Type B pancreatic cell (in vitro differentiated cells): ENCODE results near the gene BNIP3. TPM values are rescaled to one million over a fixed set of nuclear protein-coding genes. Genes with fewer than 3 reads are reported as not detected.

Experiments used
- DNase-seq: peaks from one replicate; pipeline ENCODE4 v3.0.0; 2021; ENCODE audit warnings: mixed read lengths; ENCODE audit not compliant: unreplicated experiment; ENCODE audit errors: extremely low spot score
- H3K27ac Mint-ChIP-seq: 2 replicates; pipeline ENCODE4 v1.8.0; 2021; ENCODE audit warnings: mild to moderate bottlenecking, mixed read lengths
- H3K27me3 Mint-ChIP-seq: 2 replicates; pipeline ENCODE4 v1.8.0; 2021; ENCODE audit warnings: mixed read lengths
- H3K36me3 Mint-ChIP-seq: 2 replicates; pipeline ENCODE4 v1.8.0; 2021; ENCODE audit warnings: mixed read lengths
- H3K4me1 Mint-ChIP-seq: one replicate; pipeline ENCODE4 v1.8.0; 2021; ENCODE audit warnings: mixed read lengths; ENCODE audit not compliant: unreplicated experiment
- H3K4me3 Mint-ChIP-seq: 2 replicates; pipeline ENCODE4 v1.8.0; 2021; ENCODE audit warnings: mild to moderate bottlenecking, mixed read lengths
- H3K9me3 Mint-ChIP-seq: 2 replicates; pipeline ENCODE4 v1.8.0; 2021; ENCODE audit warnings: mixed read lengths
- total RNA-seq: library from RNA; stranded (reverse); gene quantifications from 2 replicates; pipeline ENCODE4 v1.2.1, GENCODE V29; 2021; ENCODE audit warnings: low replicate concordance
- TF ChIP-seq, protein P1 (sequence below): fragments of 200-600 bp; sonication (generic); conservative IDR thresholded peaks from 2 replicates; pipeline ENCODE4 v1.5.0; 2021; ENCODE audit warnings: antibody characterized with exemption, mild to moderate bottlenecking

The BNIP3 gene
- total RNA-seq, 1 donor from 2014 or later, result 30.2 TPM

GRCh38 chr10:131975796-131976195, 5.9 kb downstream of the BNIP3 start:
- Mint-ChIP-seq H3K4me3 (no peak overlapping the region), H3K4me1 (peaks cover 27% of the 10 kb centered on the region), H3K36me3 (peaks cover 12% of the 10 kb centered on the region), H3K27ac (no peak overlapping the region), H3K9me3 (no peaks in the 10 kb centered on the region), H3K27me3 (peaks cover 12% of the 10 kb centered on the region)
- TF ChIP-seq, protein P1, sequence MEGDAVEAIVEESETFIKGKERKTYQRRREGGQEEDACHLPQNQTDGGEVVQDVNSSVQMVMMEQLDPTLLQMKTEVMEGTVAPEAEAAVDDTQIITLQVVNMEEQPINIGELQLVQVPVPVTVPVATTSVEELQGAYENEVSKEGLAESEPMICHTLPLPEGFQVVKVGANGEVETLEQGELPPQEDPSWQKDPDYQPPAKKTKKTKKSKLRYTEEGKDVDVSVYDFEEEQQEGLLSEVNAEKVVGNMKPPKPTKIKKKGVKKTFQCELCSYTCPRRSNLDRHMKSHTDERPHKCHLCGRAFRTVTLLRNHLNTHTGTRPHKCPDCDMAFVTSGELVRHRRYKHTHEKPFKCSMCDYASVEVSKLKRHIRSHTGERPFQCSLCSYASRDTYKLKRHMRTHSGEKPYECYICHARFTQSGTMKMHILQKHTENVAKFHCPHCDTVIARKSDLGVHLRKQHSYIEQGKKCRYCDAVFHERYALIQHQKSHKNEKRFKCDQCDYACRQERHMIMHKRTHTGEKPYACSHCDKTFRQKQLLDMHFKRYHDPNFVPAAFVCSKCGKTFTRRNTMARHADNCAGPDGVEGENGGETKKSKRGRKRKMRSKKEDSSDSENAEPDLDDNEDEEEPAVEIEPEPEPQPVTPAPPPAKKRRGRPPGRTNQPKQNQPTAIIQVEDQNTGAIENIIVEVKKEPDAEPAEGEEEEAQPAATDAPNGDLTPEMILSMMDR, result no peak
- DNase-seq, result no peak

GRCh38 chr10:131975003-131975402, 6.7 kb downstream of the BNIP3 start:
- TF ChIP-seq, protein P1, result no peak
- peaks cover 27% of the 10 kb centered on the region for H3K4me1 Mint-ChIP-seq
- peaks cover 17% of the 10 kb centered on the region for H3K36me3 Mint-ChIP-seq
- H3K4me3 Mint-ChIP-seq, result no peak overlapping the region
- DNase-seq, result no peak
- H3K9me3 Mint-ChIP-seq, result no peaks in the 10 kb centered on the region
- peaks cover 10% of the 10 kb centered on the region for H3K27me3 Mint-ChIP-seq
- H3K27ac Mint-ChIP-seq, result no peak overlapping the region

- Mint-ChIP-seq H3K9me3 (no peaks in the 10 kb centered on the region), H3K27ac (no peak overlapping the region), H3K36me3 (peaks cover 17% of the 10 kb centered on the region), H3K27me3 (peaks cover 3% of the 10 kb centered on the region), H3K4me1 (peaks cover 21% of the 10 kb centered on the region), H3K4me3 (no peak overlapping the region)
- TF ChIP-seq, protein P1, result no peak
- DNase-seq, result no peak
Observed at GRCh38 chr10:131974034-131974817, 7.5 kb downstream of the BNIP3 start.

- DNase-seq, result no peak
- no peaks in the 10 kb centered on the region for H3K27me3 Mint-ChIP-seq
- TF ChIP-seq, protein P1, result no peak
- no peak overlapping the region for H3K4me3 Mint-ChIP-seq
- H3K36me3 Mint-ChIP-seq, result peaks cover 17% of the 10 kb centered on the region
- peaks cover 18% of the 10 kb centered on the region for H3K4me1 Mint-ChIP-seq
- H3K27ac Mint-ChIP-seq, result no peak overlapping the region
- H3K9me3 Mint-ChIP-seq, result no peaks in the 10 kb centered on the region
Observed at GRCh38 chr10:131973160-131973951, 8.4 kb downstream of the BNIP3 start.

DNA sequence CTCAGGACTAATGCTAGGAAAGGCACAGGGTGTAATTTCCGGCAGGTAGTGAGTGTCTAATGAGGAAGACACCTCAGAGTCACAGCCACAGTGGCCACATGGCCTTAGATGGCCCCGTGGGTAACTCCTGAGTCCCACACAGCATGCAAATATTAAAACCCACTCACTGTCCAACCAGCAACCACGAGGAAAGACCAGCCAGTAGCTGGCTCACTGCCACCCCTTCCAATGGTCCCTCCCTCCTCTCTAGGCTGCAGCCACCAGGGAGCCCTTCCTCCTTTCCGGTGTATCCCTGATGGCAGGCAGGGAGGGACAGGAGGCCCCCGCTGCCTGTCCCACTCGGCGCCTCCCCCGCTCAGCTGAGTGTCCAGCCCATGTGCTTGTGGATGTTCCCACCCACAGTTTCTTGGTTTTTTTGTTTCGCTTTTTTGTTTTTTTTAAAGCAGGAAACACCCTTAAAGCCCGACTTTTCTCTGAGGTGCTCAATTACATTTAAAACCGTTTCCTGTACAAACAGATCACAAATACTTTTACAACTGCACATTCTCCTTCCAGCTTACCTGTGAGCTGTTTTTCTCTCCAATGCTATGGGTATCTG, 9.2 kb downstream of the BNIP3 start:
- DNase-seq, result no peak
- H3K4me3 Mint-ChIP-seq, result no peak overlapping the region
- no peaks in the 10 kb centered on the region for H3K27me3 Mint-ChIP-seq
- H3K4me1 Mint-ChIP-seq, result peaks cover 10% of the 10 kb centered on the region
- no peaks in the 10 kb centered on the region for H3K9me3 Mint-ChIP-seq
- H3K36me3 Mint-ChIP-seq, result peaks cover 11% of the 10 kb centered on the region
- H3K27ac Mint-ChIP-seq, result no peak overlapping the region
- TF ChIP-seq, protein P1, result no peak
